ENCODE measurements around the gene METTL8.

DNA sequence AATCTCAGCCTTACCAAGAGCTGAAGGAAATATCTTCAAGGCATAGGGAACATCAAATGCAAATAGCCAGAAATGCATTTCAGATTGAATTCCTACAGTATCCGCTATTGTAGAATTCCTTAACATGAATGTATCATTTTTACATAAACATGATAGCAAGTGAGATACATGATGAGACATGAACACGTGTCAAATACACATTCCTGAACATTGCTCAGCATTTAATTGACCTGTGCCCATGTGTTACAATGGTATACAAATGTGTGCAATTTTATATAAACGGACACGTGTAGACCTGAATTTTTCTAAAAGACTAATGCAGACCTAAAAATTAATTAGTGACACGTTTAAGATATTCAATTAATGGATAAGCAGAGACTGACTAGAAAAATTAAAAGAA is 140.1 kb downstream of the METTL8 start:
- no peak for TF ChIP-seq ZNF384 (IDR thresholded peaks at IDR 0.05)
- TF ChIP-seq SUZ12 (IDR thresholded peaks at IDR 0.05), result no peak
- TF ChIP-seq HDGF (IDR thresholded peaks at IDR 0.05; ENCODE audit: borderline replicate concordance), result no peak
- TF ChIP-seq CTBP1 (IDR thresholded peaks at IDR 0.05; ENCODE audit: borderline replicate concordance), result no peak
- TF ChIP-seq NFRKB (IDR thresholded peaks at IDR 0.05), result no peak
- TF ChIP-seq LEF1 (IDR thresholded peaks at IDR 0.05; ENCODE audit: borderline replicate concordance), result no peak
- no peak for TF ChIP-seq FOXM1 (IDR thresholded peaks at IDR 0.05; ENCODE audit: borderline replicate concordance)
- no peak for TF ChIP-seq FOXA1 (IDR thresholded peaks at IDR 0.05)
- TF ChIP-seq FOXK2 (IDR thresholded peaks at IDR 0.05), result no peak
- TF ChIP-seq, protein P1, sequence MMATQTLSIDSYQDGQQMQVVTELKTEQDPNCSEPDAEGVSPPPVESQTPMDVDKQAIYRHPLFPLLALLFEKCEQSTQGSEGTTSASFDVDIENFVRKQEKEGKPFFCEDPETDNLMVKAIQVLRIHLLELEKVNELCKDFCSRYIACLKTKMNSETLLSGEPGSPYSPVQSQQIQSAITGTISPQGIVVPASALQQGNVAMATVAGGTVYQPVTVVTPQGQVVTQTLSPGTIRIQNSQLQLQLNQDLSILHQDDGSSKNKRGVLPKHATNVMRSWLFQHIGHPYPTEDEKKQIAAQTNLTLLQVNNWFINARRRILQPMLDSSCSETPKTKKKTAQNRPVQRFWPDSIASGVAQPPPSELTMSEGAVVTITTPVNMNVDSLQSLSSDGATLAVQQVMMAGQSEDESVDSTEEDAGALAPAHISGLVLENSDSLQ (IDR thresholded peaks at IDR 0.05), result no peak
- TF ChIP-seq BHLHE40 (IDR thresholded peaks at IDR 0.05; ENCODE audit: borderline replicate concordance), result no peak
- no peak for TF ChIP-seq SP1 (IDR thresholded peaks at IDR 0.05)
- TF ChIP-seq L3MBTL2 (conservative IDR thresholded peaks at IDR 0.05), result no peak
- no peak for TF ChIP-seq ARNT (IDR thresholded peaks at IDR 0.05)

Measured in HEK293T (cell line).